HFFc6 (cell line): Measurements from ENCODE around the gene RSU1. TPM values are rescaled to one million over a fixed set of nuclear protein-coding genes. Genes with fewer than 3 reads are reported as not detected.

Experiments used
- DNase-seq: peaks from one replicate; pipeline ENCODE4 v3.0.0-alpha.2; 2018
- H3K27ac Mint-ChIP-seq: 2 replicates; pipeline ENCODE4 v1.8.0; 2020; ENCODE audit warnings: mild to moderate bottlenecking, mixed read lengths
- H3K27me3 Mint-ChIP-seq: 2 replicates; pipeline ENCODE4 v1.8.0; 2021; ENCODE audit warnings: mild to moderate bottlenecking, moderate library complexity, mixed read lengths; ENCODE audit not compliant: insufficient read depth
- H3K36me3 Mint-ChIP-seq: 2 replicates; pipeline ENCODE4 v1.8.0; 2021; ENCODE audit warnings: low read depth, mixed read lengths
- H3K4me1 Mint-ChIP-seq: 2 replicates; pipeline ENCODE4 v1.8.0; 2020; ENCODE audit warnings: low read depth, mixed read lengths
- H3K4me3 Mint-ChIP-seq: 2 replicates; pipeline ENCODE4 v1.8.0; 2020; ENCODE audit warnings: mild to moderate bottlenecking, moderate library complexity, mixed read lengths
- H3K9me3 Mint-ChIP-seq: 2 replicates; pipeline ENCODE4 v1.8.0; 2020; ENCODE audit warnings: mild to moderate bottlenecking, mixed read lengths
- CTCF ChIP-seq: fragments of 200-600 bp; sonication (generic); IDR thresholded peaks from 2 replicates; pipeline ENCODE4 v1.5.0; 2021; ENCODE audit warnings: antibody characterized with exemption, mild to moderate bottlenecking
- total RNA-seq, 6 experiments: library from RNA; stranded (reverse); fragmentation: NEBNext Ultra II Directional; extraction: Animal tissue kit (Norgen Biotek cat#: 25700); gene quantifications; 2 replicates in 1 of 6; 3 replicates in 5 of 6; pipeline ENCODE4 v1.2.3, GENCODE V29; 2021

Gene RSU1
- total RNA-seq, 6 experiments from 2014 or later = 182 to 239 (median 205) TPM

GRCh38 chr10:16640153-16640552 is 177.1 kb downstream of the RSU1 start:
- H3K4me3 Mint-ChIP-seq = no peak overlapping the region
- no peaks in the 10 kb centered on the region for H3K27me3 Mint-ChIP-seq
- peaks cover 15% of the 10 kb centered on the region for H3K4me1 Mint-ChIP-seq
- no peak for TF ChIP-seq CTCF
- H3K9me3 Mint-ChIP-seq = no peaks in the 10 kb centered on the region
- no peak overlapping the region for H3K27ac Mint-ChIP-seq
- DNase-seq = no peak
- no peaks in the 10 kb centered on the region for H3K36me3 Mint-ChIP-seq

GRCh38 chr10:16639471-16639870 is 177.8 kb downstream of the RSU1 start:
- Mint-ChIP-seq H3K36me3 (no peaks in the 10 kb centered on the region), H3K4me3 (no peak overlapping the region), H3K9me3 (no peaks in the 10 kb centered on the region), H3K27ac (no peak overlapping the region), H3K27me3 (no peaks in the 10 kb centered on the region), H3K4me1 (peaks cover 11% of the 10 kb centered on the region)
- TF ChIP-seq CTCF = no peak
- DNase-seq = no peak

GRCh38 chr10:16632996-16633395 is 184.2 kb downstream of the RSU1 start:
- H3K27me3 Mint-ChIP-seq = no peaks in the 10 kb centered on the region
- no peaks in the 10 kb centered on the region for H3K36me3 Mint-ChIP-seq
- no peak overlapping the region for H3K4me3 Mint-ChIP-seq
- H3K27ac Mint-ChIP-seq = no peak overlapping the region
- H3K4me1 Mint-ChIP-seq = no peaks in the 10 kb centered on the region
- no peaks in the 10 kb centered on the region for H3K9me3 Mint-ChIP-seq
- DNase-seq = no peak
- TF ChIP-seq CTCF = no peak

GRCh38 chr10:16626697-16627096 is 190.5 kb downstream of the RSU1 start:
- no peak overlapping the region for H3K27ac Mint-ChIP-seq
- no peaks in the 10 kb centered on the region for H3K4me1 Mint-ChIP-seq

GRCh38 chr10:16612981-16613355 is 204.3 kb downstream of the RSU1 start:
- Mint-ChIP-seq H3K27me3 (peaks cover 2% of the 10 kb centered on the region; the same call in 1 of the 2 replicates), H3K9me3 (peaks cover 24% of the 10 kb centered on the region), H3K27ac (no peak overlapping the region), H3K4me3 (no peak overlapping the region), H3K36me3 (peaks cover 16% of the 10 kb centered on the region), H3K4me1 (no peaks in the 10 kb centered on the region)
- TF ChIP-seq CTCF = no peak
- no peak for DNase-seq

More at GRCh38 chr10:16626697-16627096, 190.5 kb downstream of the RSU1 start:
- no peaks in the 10 kb centered on the region for H3K9me3 Mint-ChIP-seq
- H3K27me3 Mint-ChIP-seq = no peaks in the 10 kb centered on the region; the same call in 1 of the 2 replicates
- no peak for TF ChIP-seq CTCF
- DNase-seq = no peak
- H3K36me3 Mint-ChIP-seq = peaks cover 5% of the 10 kb centered on the region; the same call in 1 of the 2 replicates
- H3K4me3 Mint-ChIP-seq = no peak overlapping the region
